Retinal pigment epithelial cell (primary cell): ENCODE data around the gene MAP7D1.
"Not testable (repeated sequence)": the region's sequence is repeated elsewhere in the genome, so short reads cannot be mapped to it uniquely, and the experiment has no call there.

ENCODE experiments used
- DNase-seq: peaks from one replicate; pipeline ENCODE4 v3.0.0-alpha.2; 2010; ENCODE audit warnings: low read depth
- H3K4me3 ChIP-seq: 2 replicates; pipeline ENCODE4 v1.5.1; 2011; ENCODE audit warnings: mild to moderate bottlenecking, low read length, control low read depth, moderate library complexity
- CTCF ChIP-seq: conservative IDR thresholded peaks from 2 replicates; pipeline ENCODE4 v1.5.1; 2011; ENCODE audit warnings: low read depth, low read length, control low read depth, inconsistent platforms

The MAP7D1 gene

GRCh38 chr1:36211841-36212240 is 55.9 kb downstream of the MAP7D1 start:
- no peak for TF ChIP-seq CTCF
- no peak for DNase-seq
- H3K4me3 ChIP-seq = no peak overlapping the region

- no peak for DNase-seq
- H3K4me3 ChIP-seq = no peak overlapping the region
- no peak for TF ChIP-seq CTCF
Observed at GRCh38 chr1:36212782-36213181, 56.8 kb downstream of the MAP7D1 start.

- H3K4me3 ChIP-seq = no peak overlapping the region
- DNase-seq = no peak
- TF ChIP-seq CTCF = peak; percentile 51
Observed at GRCh38 chr1:36217670-36218069, 61.7 kb downstream of the MAP7D1 start.

GRCh38 chr1:36221901-36222300 is 65.9 kb downstream of the MAP7D1 start:
- DNase-seq, H3K4me3 ChIP-seq: not testable (repeated sequence)

GRCh38 chr1:36222481-36223380 is 66.8 kb downstream of the MAP7D1 start:
- no peak for TF ChIP-seq CTCF
- no peak for DNase-seq
- H3K4me3 ChIP-seq = peak overlapping the region; percentile 80

- no peak for TF ChIP-seq CTCF
- H3K4me3 ChIP-seq = peak overlapping the region; percentile 80
- DNase-seq = no peak
Observed at GRCh38 chr1:36223381-36223995, 67.5 kb downstream of the MAP7D1 start.

- no peak for TF ChIP-seq CTCF
- peak; percentile 98 for DNase-seq
- peak within 1 kb of the TSS; percentile 83 for H3K4me3 ChIP-seq
Observed at GRCh38 chr1:36223996-36224536, 68.1 kb downstream of the MAP7D1 start, which contains the start of gene THRAP3. TSS of gene THRAP3 (plus strand) at chr1:36224443. CDS start at chr1:36282564, 58,121 bp downstream.
